Activated CD4-positive, alpha-beta T cell treated with anti-CD3 and anti-CD28 coated beads for 4 hours (primary cell): ENCODE measurements around the gene KIF2A.

ENCODE experiments used
- DNase-seq, 2 donors: peaks; one replicate each; pipeline ENCODE4 v3.0.0-alpha.2; 2020

KIF2A gene

GRCh38 chr5:62296998-62297397 lies 9.0 kb upstream of the KIF2A start:
- no peak for DNase-seq

- DNase-seq: no peak
Observed at GRCh38 chr5:62298118-62298517, 7.9 kb upstream of the KIF2A start.

GRCh38 chr5:62299101-62299500 lies 6.9 kb upstream of the KIF2A start:
- no peak for DNase-seq

GRCh38 chr5:62299600-62299999 lies 6.4 kb upstream of the KIF2A start:
- no peak for DNase-seq

- no peak for DNase-seq
Observed at GRCh38 chr5:62305358-62305714, 670 bp upstream of the KIF2A start.

- peak; percentile 72 to 80 for DNase-seq
Observed at GRCh38 chr5:62306323-62306895, 403 bp downstream of the KIF2A start.

- peak; percentile 53 to 59 for DNase-seq
Observed at GRCh38 chr5:62306896-62307689, 1.1 kb downstream of the KIF2A start.

- DNase-seq: no peak
Observed at GRCh38 chr5:62308439-62308838, 2.4 kb downstream of the KIF2A start.

GRCh38 chr5:62309107-62309506 lies 3.1 kb downstream of the KIF2A start:
- DNase-seq: no peak

GRCh38 chr5:62310426-62311143 lies 4.6 kb downstream of the KIF2A start:
- no peak for DNase-seq

- DNase-seq: no peak
Observed at GRCh38 chr5:62312036-62312435, 6.0 kb downstream of the KIF2A start.

- DNase-seq: no peak
Observed at GRCh38 chr5:62312674-62313073, 6.7 kb downstream of the KIF2A start.

- no peak for DNase-seq
Observed at GRCh38 chr5:62314213-62314830, 8.3 kb downstream of the KIF2A start.

- DNase-seq: no peak
Observed at GRCh38 chr5:62315376-62316175, 9.6 kb downstream of the KIF2A start.

- no peak for DNase-seq
Observed at GRCh38 chr5:62316176-62316502, 10.1 kb downstream of the KIF2A start.

- DNase-seq: no peak
Observed at GRCh38 chr5:62317810-62318209, 11.8 kb downstream of the KIF2A start.

GRCh38 chr5:62322484-62322883 lies 16.5 kb downstream of the KIF2A start:
- DNase-seq: no peak

GRCh38 chr5:62326302-62326701 lies 20.3 kb downstream of the KIF2A start:
- no peak for DNase-seq

- DNase-seq: no peak
Observed at GRCh38 chr5:62326702-62327101, 20.7 kb downstream of the KIF2A start.

- DNase-seq: no peak
Observed at GRCh38 chr5:62327138-62328053, 21.4 kb downstream of the KIF2A start.

GRCh38 chr5:62328772-62329491 lies 22.9 kb downstream of the KIF2A start:
- DNase-seq: no peak
